Naive B cell (primary cell): ENCODE results near the gene TLE1. TPM values are rescaled to one million over a fixed set of nuclear protein-coding genes. Genes with fewer than 3 reads are reported as not detected.

Experiments
- ATAC-seq, 2 donors: fragments of 150-1000 bp; cut with Tn5 transposase; 2 replicates each; pipeline ENCODE4 v1.10.0; 2021; ENCODE audit warnings: low read depth in 2 of 2, mild to moderate bottlenecking in 2 of 2, moderate library complexity in 2 of 2
- DNase-seq: peaks from one replicate; pipeline ENCODE4 v3.0.0; 2022
- H3K27ac Mint-ChIP-seq, 6 donors: one replicate each; pipeline ENCODE4 v1.8.0; 2020 to 2022; ENCODE audit warnings: mild to moderate bottlenecking in 6 of 6, mixed read lengths in 6 of 6, moderate library complexity in 5 of 6, inconsistent platforms in 2 of 6
- H3K27me3 Mint-ChIP-seq, 3 donors: one replicate each; pipeline ENCODE4 v1.8.0; 2021 to 2022; ENCODE audit warnings: mixed read lengths in 3 of 3, mild to moderate bottlenecking in 1 of 3
- H3K36me3 Mint-ChIP-seq, 2 donors: one replicate each; pipeline ENCODE4 v1.8.0; 2020 to 2022; ENCODE audit warnings: mixed read lengths in 2 of 2, inconsistent platforms in 1 of 2, mild to moderate bottlenecking in 1 of 2
- H3K4me1 Mint-ChIP-seq, 3 donors: one replicate each; pipeline ENCODE4 v1.8.0; 2020 to 2022; ENCODE audit warnings: mixed read lengths in 3 of 3, inconsistent platforms in 1 of 3, mild to moderate bottlenecking in 1 of 3, moderate library complexity in 1 of 3
- H3K4me3 Mint-ChIP-seq, 8 donors: one replicate each; pipeline ENCODE4 v1.8.0; 2020 to 2022; ENCODE audit warnings: mild to moderate bottlenecking in 8 of 8, mixed read lengths in 8 of 8, moderate library complexity in 8 of 8, inconsistent platforms in 2 of 8
- H3K9me3 Mint-ChIP-seq, 7 donors: one replicate each; pipeline ENCODE4 v1.8.0; 2020 to 2022; ENCODE audit warnings: mixed read lengths in 7 of 7, mild to moderate bottlenecking in 5 of 7, inconsistent platforms in 2 of 7, moderate library complexity in 1 of 7
- polyA plus RNA-seq, 6 donors: library from polyadenylated mRNA; unstranded; fragments of 300-500 nt; fragmentation: Illumina TruSeq; gene quantifications; one replicate each; pipeline ENCODE4 v1.2.3, GENCODE V29; 2021; ENCODE audit warnings: low read depth in 6 of 6

The TLE1 gene
- polyA plus RNA-seq, 6 donors from 2014 or later = 86.2 to 241 (median 152) TPM

GRCh38 chr9:81585191-81585763 lies 104.1 kb downstream of the TLE1 start:
- Mint-ChIP-seq H3K4me3 (peak overlapping the region in 1 of 8 donors; percentile 27), H3K27me3 (no peaks in the 10 kb centered on the region), H3K36me3 (peaks cover 48 to 59% of the 10 kb centered on the region in 2 donors), H3K27ac (peak overlapping the region in 1 of 6 donors; percentile 5), H3K4me1 (peaks cover 0 to 7% (median 0%) of the 10 kb centered on the region in 3 donors), H3K9me3 (no peaks in the 10 kb centered on the region)
- DNase-seq = no peak
- no peak for ATAC-seq

GRCh38 chr9:81584099-81584498 lies 105.2 kb downstream of the TLE1 start:
- H3K27me3 Mint-ChIP-seq = no peaks in the 10 kb centered on the region

GRCh38 chr9:81581986-81582385 lies 107.4 kb downstream of the TLE1 start:
- H3K36me3 Mint-ChIP-seq = peaks cover 30 to 35% of the 10 kb centered on the region in 2 donors
- no peak for ATAC-seq
- peak overlapping the region in 2 of 6 donors; percentile 49 to 81 for H3K27ac Mint-ChIP-seq
- no peak overlapping the region for H3K4me3 Mint-ChIP-seq
- H3K4me1 Mint-ChIP-seq = peaks cover 0 to 4% (median 0%) of the 10 kb centered on the region in 3 donors
- H3K27me3 Mint-ChIP-seq = no peaks in the 10 kb centered on the region
- DNase-seq = no peak
- no peaks in the 10 kb centered on the region for H3K9me3 Mint-ChIP-seq

More at GRCh38 chr9:81584099-81584498, 105.2 kb downstream of the TLE1 start:
- peaks cover 0 to 5% (median 0%) of the 10 kb centered on the region in 3 donors for H3K4me1 Mint-ChIP-seq
- H3K4me3 Mint-ChIP-seq = no peak overlapping the region
- H3K27ac Mint-ChIP-seq = no peak overlapping the region
- ATAC-seq (no peak), DNase-seq (no peak)
- no peaks in the 10 kb centered on the region for H3K9me3 Mint-ChIP-seq
- H3K36me3 Mint-ChIP-seq = peaks cover 44 to 47% of the 10 kb centered on the region in 2 donors

- Mint-ChIP-seq H3K36me3 (peaks cover 18 to 20% of the 10 kb centered on the region in 2 donors), H3K4me1 (peaks cover 0 to 7% (median under 1%) of the 10 kb centered on the region in 3 donors), H3K27me3 (no peaks in the 10 kb centered on the region), H3K27ac (no peak overlapping the region), H3K4me3 (no peak overlapping the region), H3K9me3 (no peaks in the 10 kb centered on the region)
- DNase-seq = no peak
- no peak for ATAC-seq
Measured at GRCh38 chr9:81579381-81579780, 110.0 kb downstream of the TLE1 start.

- H3K27ac Mint-ChIP-seq = no peak overlapping the region
- H3K9me3 Mint-ChIP-seq = no peaks in the 10 kb centered on the region
- ATAC-seq (no peak), DNase-seq (no peak)
- H3K36me3 Mint-ChIP-seq = peaks cover 10 to 20% of the 10 kb centered on the region in 2 donors
- H3K4me3 Mint-ChIP-seq = no peak overlapping the region
- no peaks in the 10 kb centered on the region for H3K27me3 Mint-ChIP-seq
- H3K4me1 Mint-ChIP-seq = peaks cover 0 to 7% (median 2%) of the 10 kb centered on the region in 3 donors
Measured at GRCh38 chr9:81578606-81579005, 110.7 kb downstream of the TLE1 start.

- Mint-ChIP-seq H3K36me3 (peaks cover under 1 to 5% of the 10 kb centered on the region in 2 donors), H3K9me3 (no peaks in the 10 kb centered on the region), H3K4me1 (peaks cover 0 to 4% (median 2%) of the 10 kb centered on the region in 3 donors), H3K27ac (no peak overlapping the region), H3K4me3 (no peak overlapping the region), H3K27me3 (no peaks in the 10 kb centered on the region)
- no peak for DNase-seq
- no peak for ATAC-seq
Measured at GRCh38 chr9:81575956-81576355, 113.4 kb downstream of the TLE1 start.

- H3K4me1 Mint-ChIP-seq = peaks cover 0 to 4% (median 2%) of the 10 kb centered on the region in 3 donors
- DNase-seq (no peak), ATAC-seq (no peak)
- no peaks in the 10 kb centered on the region for H3K9me3 Mint-ChIP-seq
- H3K36me3 Mint-ChIP-seq = peaks cover 0 to 3% of the 10 kb centered on the region in 2 donors
- no peak overlapping the region for H3K4me3 Mint-ChIP-seq
- H3K27ac Mint-ChIP-seq = no peak overlapping the region
- H3K27me3 Mint-ChIP-seq = no peaks in the 10 kb centered on the region
Measured at GRCh38 chr9:81574405-81574804, 114.9 kb downstream of the TLE1 start.

- DNase-seq = no peak
- Mint-ChIP-seq H3K36me3 (no peaks in the 10 kb centered on the region), H3K27me3 (no peaks in the 10 kb centered on the region), H3K4me1 (peaks cover 0 to 4% (median 2%) of the 10 kb centered on the region in 3 donors), H3K4me3 (no peak overlapping the region), H3K9me3 (no peaks in the 10 kb centered on the region), H3K27ac (peak overlapping the region in 3 of 6 donors; percentile 12 to 47 (median 26))
- no peak for ATAC-seq
Measured at GRCh38 chr9:81573415-81574321, 115.7 kb downstream of the TLE1 start.

GRCh38 chr9:81570083-81570482 lies 119.3 kb downstream of the TLE1 start:
- ATAC-seq = no peak
- H3K36me3 Mint-ChIP-seq = no peaks in the 10 kb centered on the region
- H3K9me3 Mint-ChIP-seq = no peaks in the 10 kb centered on the region
- peaks cover 0 to 2% (median 0%) of the 10 kb centered on the region in 3 donors for H3K27me3 Mint-ChIP-seq
- peaks cover 0 to 2% (median 0%) of the 10 kb centered on the region in 3 donors for H3K4me1 Mint-ChIP-seq
- H3K4me3 Mint-ChIP-seq = no peak overlapping the region
- no peak for DNase-seq
- H3K27ac Mint-ChIP-seq = no peak overlapping the region

GRCh38 chr9:81566074-81566698 lies 123.2 kb downstream of the TLE1 start:
- Mint-ChIP-seq H3K27me3 (peaks cover 0 to 13% (median 5%) of the 10 kb centered on the region in 3 donors), H3K36me3 (peaks cover 0 to 9% of the 10 kb centered on the region in 2 donors), H3K4me3 (no peak overlapping the region), H3K27ac (no peak overlapping the region), H3K4me1 (no peaks in the 10 kb centered on the region), H3K9me3 (no peaks in the 10 kb centered on the region)
- no peak for DNase-seq
- ATAC-seq = no peak

GRCh38 chr9:81565609-81566008 lies 123.7 kb downstream of the TLE1 start:
- no peak overlapping the region for H3K27ac Mint-ChIP-seq

GRCh38 chr9:81565144-81565543 lies 124.2 kb downstream of the TLE1 start:
- no peak overlapping the region for H3K27ac Mint-ChIP-seq
- H3K4me1 Mint-ChIP-seq = peaks cover 0 to 5% (median 0%) of the 10 kb centered on the region in 3 donors
- DNase-seq = no peak
- H3K9me3 Mint-ChIP-seq = no peaks in the 10 kb centered on the region
- ATAC-seq = no peak
- H3K36me3 Mint-ChIP-seq = peaks cover 0 to 9% of the 10 kb centered on the region in 2 donors
- H3K27me3 Mint-ChIP-seq = peaks cover 0 to 13% (median 7%) of the 10 kb centered on the region in 3 donors
- H3K4me3 Mint-ChIP-seq = no peak overlapping the region

More at GRCh38 chr9:81565609-81566008, 123.7 kb downstream of the TLE1 start:
- no peaks in the 10 kb centered on the region for H3K9me3 Mint-ChIP-seq
- DNase-seq (no peak), ATAC-seq (no peak)
- no peaks in the 10 kb centered on the region for H3K4me1 Mint-ChIP-seq
- no peak overlapping the region for H3K4me3 Mint-ChIP-seq
- peaks cover 0 to 13% (median 7%) of the 10 kb centered on the region in 3 donors for H3K27me3 Mint-ChIP-seq
- peaks cover 0 to 9% of the 10 kb centered on the region in 2 donors for H3K36me3 Mint-ChIP-seq

GRCh38 chr9:81564632-81565031 lies 124.7 kb downstream of the TLE1 start:
- H3K36me3 Mint-ChIP-seq = peaks cover 0 to 9% of the 10 kb centered on the region in 2 donors
- H3K4me3 Mint-ChIP-seq = peak overlapping the region in 1 of 8 donors; percentile 2
- H3K4me1 Mint-ChIP-seq = peaks cover 0 to 10% (median 5%) of the 10 kb centered on the region in 3 donors
- no peaks in the 10 kb centered on the region for H3K9me3 Mint-ChIP-seq
- no peak for DNase-seq
- peaks cover 0 to 13% (median 7%) of the 10 kb centered on the region in 3 donors for H3K27me3 Mint-ChIP-seq
- no peak overlapping the region for H3K27ac Mint-ChIP-seq
- no peak for ATAC-seq
